ENCODE data around the gene C19orf25. TPM values are rescaled to one million over a fixed set of nuclear protein-coding genes. Genes with fewer than 3 reads are reported as not detected.

The C19orf25 gene
- total RNA-seq, 1 donor from 2014 or later, result 16.9 TPM

DNA sequence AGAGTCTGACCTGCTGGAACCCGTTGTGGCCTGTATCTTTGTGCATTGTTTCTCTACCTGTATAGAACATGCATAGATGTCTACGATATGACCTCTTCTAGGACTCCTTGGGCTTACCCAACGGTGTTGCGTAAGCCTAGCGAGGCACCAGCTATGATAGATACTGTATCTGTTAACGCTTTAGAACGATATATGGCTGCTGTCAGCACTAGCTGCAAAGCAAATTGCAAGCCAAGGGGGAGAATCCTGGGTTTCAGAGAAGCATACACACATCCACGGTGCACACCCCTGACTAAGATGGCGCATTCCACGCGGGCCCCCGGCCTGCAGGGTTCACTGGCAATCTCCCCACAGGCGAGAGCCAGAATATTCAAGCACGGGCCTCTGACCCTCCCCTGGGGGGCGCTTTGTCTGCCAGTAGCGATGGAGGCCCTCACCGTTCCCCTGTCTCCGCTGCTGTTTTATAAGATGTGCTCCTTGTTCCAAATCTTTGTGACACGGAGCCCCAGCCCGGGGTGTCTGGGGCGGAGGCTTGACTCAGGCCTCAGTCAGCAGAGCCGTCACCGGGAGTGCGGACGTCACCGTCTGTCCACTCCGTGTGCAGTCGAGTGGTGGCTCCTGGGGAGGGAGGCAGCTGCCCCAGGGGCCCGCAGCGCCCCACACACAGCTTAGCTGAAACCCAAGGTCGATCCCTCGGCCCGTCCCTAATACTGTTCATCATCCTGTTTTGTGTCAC is 53.7 kb downstream of the C19orf25 start:
- DNase-seq (ENCODE audit: low spot score), result no peak
- intact Hi-C loops (cut with DNase I), result no loop called here

DNA sequence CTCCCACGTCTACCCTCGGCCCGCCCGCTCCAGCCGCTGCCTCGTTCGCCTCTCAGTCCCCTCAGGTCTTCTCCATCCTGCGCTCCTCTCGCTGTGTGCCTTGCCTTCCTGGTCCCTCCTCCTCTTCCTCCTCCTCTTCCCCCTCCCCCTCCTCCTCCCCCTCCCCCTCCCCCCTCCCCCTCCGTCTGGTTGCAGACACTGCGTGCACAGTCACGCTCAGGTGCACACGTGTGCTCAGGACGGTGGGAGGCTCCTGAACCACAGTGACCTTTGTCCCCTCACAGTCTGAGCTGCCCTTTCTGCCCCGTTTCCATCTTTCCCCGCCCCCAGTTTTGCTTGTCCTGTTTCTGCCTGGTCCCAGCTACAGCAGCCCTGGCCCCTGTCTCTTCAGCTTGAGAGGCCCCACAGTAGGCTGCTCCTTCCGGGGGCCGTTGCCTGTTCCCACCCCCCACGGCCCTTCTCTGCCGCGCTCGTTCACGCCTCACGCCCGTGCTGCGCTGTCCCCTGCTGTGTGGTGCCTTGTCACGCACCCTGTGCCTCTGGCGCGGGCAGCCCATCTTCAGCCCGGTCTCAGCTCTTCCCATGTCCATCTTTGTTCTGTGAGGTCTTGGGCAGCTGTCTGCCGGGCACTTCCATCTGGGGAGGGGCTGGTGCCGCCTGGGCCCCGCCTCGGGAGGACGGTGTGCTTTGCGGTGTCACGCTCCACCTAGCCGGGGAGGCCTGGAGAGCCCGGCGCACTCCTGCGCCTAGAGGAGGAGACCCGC is 54.6 kb downstream of the C19orf25 start:
- intact Hi-C loops (cut with DNase I), result no loop called here

DNA sequence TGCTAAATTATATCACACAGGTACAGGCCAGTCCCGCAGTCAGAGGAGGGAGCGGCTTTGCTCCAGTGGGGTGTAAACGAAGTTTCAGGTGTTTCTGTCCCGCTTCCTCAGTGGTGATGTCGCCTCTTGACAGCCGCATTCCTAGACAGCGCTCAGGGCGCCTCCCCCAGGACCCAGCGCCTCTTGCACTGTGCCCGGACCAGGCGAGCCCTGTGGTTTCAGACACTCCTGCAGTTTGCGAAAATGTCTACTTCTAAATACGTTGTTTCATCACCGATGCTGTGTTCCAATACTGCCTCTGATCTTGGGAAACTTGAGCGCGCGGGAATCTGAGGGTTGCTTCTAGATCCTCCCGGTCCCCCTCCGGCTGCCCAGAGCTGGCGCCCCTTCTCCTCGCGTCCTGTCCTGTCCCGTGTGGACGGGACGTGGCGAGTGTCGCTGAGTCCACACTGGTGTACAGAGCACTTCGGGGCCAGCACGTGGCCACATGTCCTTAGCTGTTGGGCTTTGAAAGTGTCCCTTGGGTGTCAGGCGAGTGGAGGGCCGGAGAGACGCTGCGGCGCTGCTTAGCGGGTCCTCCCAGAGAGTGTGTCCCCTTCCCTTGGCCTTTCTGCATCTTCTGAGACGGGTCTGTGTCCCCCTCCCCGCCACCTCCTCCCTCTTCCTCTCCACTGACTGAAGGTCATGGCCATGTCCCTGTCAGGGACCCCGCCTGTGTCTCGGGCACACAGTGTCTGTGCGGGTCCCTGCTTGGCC is 55.4 kb downstream of the C19orf25 start:
- DNase-seq (ENCODE audit: low spot score), result no peak
- intact Hi-C loops (cut with DNase I), result no loop called here

More for the DNA sequence above, 54.6 kb downstream of the C19orf25 start:
- no peak for DNase-seq (ENCODE audit: low spot score)

Other genes starting within 250 kb of the C19orf25 start
- gene CBARP, start 241.2 kb downstream of the C19orf25 start, total RNA-seq, result 1.9 TPM
- gene ATP5F1D, start 237.5 kb downstream of the C19orf25 start, total RNA-seq, result 486 TPM
- gene MIDN, start 230.6 kb downstream of the C19orf25 start, total RNA-seq, result 97.5 TPM
- gene CIRBP, start 209.9 kb downstream of the C19orf25 start, total RNA-seq, result 318 TPM
- 20.0 TPM for gene FAM174C, start 203.7 kb downstream of the C19orf25 start, total RNA-seq
- gene EFNA2, start 193.3 kb downstream of the C19orf25 start, total RNA-seq, result not detected
- gene NDUFS7, start 95.3 kb downstream of the C19orf25 start, total RNA-seq, result 233 TPM
- gene GAMT, start 77.7 kb downstream of the C19orf25 start, total RNA-seq, result 51.6 TPM
- 81.2 TPM for gene DAZAP1, start 71.6 kb downstream of the C19orf25 start, total RNA-seq
- 479 TPM for gene RPS15, start 40.8 kb downstream of the C19orf25 start, total RNA-seq
- gene APC2, start 29.1 kb downstream of the C19orf25 start, total RNA-seq, result 0.08 TPM
- 1.5 TPM for gene PCSK4, start 11.1 kb upstream of the C19orf25 start, total RNA-seq
- gene REEP6, start 12.0 kb upstream of the C19orf25 start, total RNA-seq, result 3.3 TPM
- 69.7 TPM for gene ADAMTSL5, start 33.8 kb upstream of the C19orf25 start, total RNA-seq
- not detected for gene PLK5, start 44.9 kb upstream of the C19orf25 start, total RNA-seq
- gene MEX3D, start 89.1 kb upstream of the C19orf25 start, total RNA-seq, result 8.3 TPM
- gene MBD3, start 113.7 kb upstream of the C19orf25 start, total RNA-seq, result 61.8 TPM
- 697 TPM for gene UQCR11, start 126.2 kb upstream of the C19orf25 start, total RNA-seq
- gene TCF3, start 173.4 kb upstream of the C19orf25 start, total RNA-seq, result 27.7 TPM